Right cardiac atrium (tissue), 5 donors: ENCODE data around the gene CCDC81. TPM values are rescaled to one million over a fixed set of nuclear protein-coding genes. Genes with fewer than 3 reads are reported as not detected.
"Not testable (repeated sequence)": the region's sequence is repeated elsewhere in the genome, so short reads cannot be mapped to it uniquely, and the experiment has no call there.

Source experiments
- ATAC-seq, 2 donors: fragments of 200-7000 bp; cut with Tn5 transposase; one replicate each; pipeline versions ENCODE4 v1.8.0 to v1.9.1; 2020; ENCODE audit warnings: moderate library complexity in 2 of 2, mild to moderate bottlenecking in 1 of 2
- DNase-seq, 3 donors: peaks; one replicate each; pipeline ENCODE4 v3.0.0-alpha.2; 2020
- H3K27ac ChIP-seq: one replicate; pipeline ENCODE4 v1.5.1; 2013; ENCODE audit warnings: mild to moderate bottlenecking, low read length, control low read depth, moderate library complexity
- H3K27me3 ChIP-seq: one replicate; pipeline ENCODE4 v1.6.1; 2013; ENCODE audit not compliant: control insufficient read depth, insufficient read depth
- H3K4me1 ChIP-seq: one replicate; pipeline ENCODE4 v1.6.1; 2013; ENCODE audit warnings: low read length; ENCODE audit not compliant: control insufficient read depth, insufficient read depth
- H3K4me3 ChIP-seq: one replicate; pipeline ENCODE4 v1.5.1; 2013; ENCODE audit warnings: low read length, control low read depth
- H3K9me3 ChIP-seq: one replicate; pipeline ENCODE4 v1.6.1; 2013; ENCODE audit warnings: low read length; ENCODE audit not compliant: control insufficient read depth
- WGBS: extraction: QIAGEN DNeasy Blood & Tissue Kit; methylation state at CpG from one replicate; pipeline ENCODE4 v1.1.7; 2013; 5-methylcytosine and 5-hydroxymethylcytosine counted together
- intact Hi-C, 4 donors: fragments of 100-400 bp; cut with DNase I; formaldehyde crosslinking; loops; one replicate each; pipeline versions ENCODE4 v1.11.0 to v1.14.0; 2022 to 2023
- polyA plus RNA-seq: library from polyadenylated mRNA; stranded (reverse); fragments of 200-250 nt; gene quantifications from one replicate; pipeline ENCODE4 v1.2.3, GENCODE V29; 2013
- total RNA-seq, 4 donors: library from RNA; stranded (reverse); fragmentation: NEBNext Ultra II Directional; extraction: Animal tissue kit (Norgen Biotek cat#: 25700); gene quantifications; one replicate each; pipeline ENCODE4 v1.2.1, GENCODE V29; 2021
- donor health status: healthy with polysubstance abuse.
- donor health status: DM: no; HTN: yes; CAD: no.
- donor health status: DM: no; HTN: no; CAD: no.
- donor health status: DM: no; HTN: yes; CAD: no; lungs with severe emphysema.
- donor health status: DM: yes; HTN: yes; CAD: no.

CCDC81 gene
- total and polyA plus RNA-seq, 5 donors = 0.29 to 0.70 (median 0.31) TPM

DNA sequence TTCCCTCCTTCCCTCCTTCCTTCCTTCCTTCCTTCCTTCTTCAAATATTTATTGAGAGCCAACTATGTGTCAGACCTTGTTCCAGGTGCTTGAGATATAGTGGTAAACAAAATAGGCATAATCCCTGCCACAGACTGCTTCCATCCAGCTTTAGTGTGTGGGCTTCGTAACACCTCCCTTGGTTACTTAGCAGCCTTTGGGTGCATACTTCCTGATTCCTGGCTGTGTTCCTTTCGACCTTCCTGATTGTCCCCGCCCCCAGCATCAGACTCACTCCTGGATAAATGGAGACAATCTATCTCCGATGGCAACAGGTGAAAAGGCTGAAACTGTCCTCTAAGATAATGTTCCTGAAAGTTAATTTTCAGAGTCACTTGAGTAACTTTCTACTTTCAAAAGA is 13.5 kb downstream of the CCDC81 start:
- DNase-seq (no peak), ATAC-seq (no peak)
- 71% methylated on average over 4 of the region's 4 CpGs for WGBS

DNA sequence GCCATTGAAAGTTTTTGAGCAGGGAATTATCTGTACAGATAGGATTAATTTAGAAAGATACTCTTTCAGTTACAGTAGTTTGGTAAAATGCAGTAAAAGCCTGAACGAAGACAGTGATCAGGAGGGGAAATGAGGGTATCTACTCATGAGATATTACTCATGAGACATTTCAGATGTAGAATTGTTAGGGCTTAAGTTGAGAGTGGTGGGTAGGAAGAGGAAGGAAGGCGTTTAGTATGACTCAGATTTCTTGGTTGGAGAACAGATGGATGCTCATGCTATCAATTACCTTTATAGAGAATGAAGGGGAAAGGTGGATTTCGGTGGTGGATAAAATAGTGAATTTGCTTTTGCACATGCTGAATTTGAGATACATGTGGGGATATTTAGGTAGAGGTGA is 15.8 kb downstream of the CCDC81 start:
- no peaks in the 10 kb centered on the region for H3K4me1 ChIP-seq
- no peaks in the 10 kb centered on the region for H3K9me3 ChIP-seq
- H3K27ac ChIP-seq = no peak overlapping the region
- no peak overlapping the region for H3K4me3 ChIP-seq
- 86% methylated on average over 3 of the region's 3 CpGs for WGBS
- intact Hi-C loops = no loop called here
- no peak for ATAC-seq
- no peak for DNase-seq
- H3K27me3 ChIP-seq = no peaks in the 10 kb centered on the region

More for the DNA sequence above, 13.5 kb downstream of the CCDC81 start:
- intact Hi-C loops = no loop called here
- no peaks in the 10 kb centered on the region for H3K27me3 ChIP-seq
- no peak overlapping the region for H3K4me3 ChIP-seq
- H3K27ac ChIP-seq = no peak overlapping the region
- no peaks in the 10 kb centered on the region for H3K4me1 ChIP-seq
- no peaks in the 10 kb centered on the region for H3K9me3 ChIP-seq

DNA sequence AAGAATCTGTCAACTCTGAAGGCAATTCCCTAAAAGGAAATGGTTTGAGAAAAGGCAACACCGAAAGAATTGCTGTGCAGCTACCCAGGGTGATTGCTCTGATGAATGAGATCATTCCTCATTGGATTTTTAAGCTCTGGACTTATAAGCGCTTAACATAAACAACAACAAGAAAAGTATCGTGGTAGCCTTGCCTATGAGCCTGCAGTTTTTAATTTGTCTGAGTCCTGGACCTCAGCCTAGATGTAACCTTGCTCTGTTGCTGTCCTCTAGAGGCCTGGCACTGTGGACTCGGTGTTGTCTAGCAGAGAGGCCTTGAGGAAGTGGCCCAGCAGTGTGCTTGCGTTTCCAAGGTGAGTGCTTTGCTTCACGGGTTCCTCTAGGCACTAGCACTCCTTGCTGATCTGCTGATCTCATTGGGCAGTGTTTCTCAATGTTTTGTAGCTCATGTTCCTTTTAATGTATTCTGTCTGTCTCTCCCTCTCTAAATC is 20.4 kb downstream of the CCDC81 start:
- Histone ChIP-seq H3K4me1 (no peaks in the 10 kb centered on the region), H3K27ac (no peak overlapping the region), H3K27me3 (no peaks in the 10 kb centered on the region), H3K4me3 (no peak overlapping the region), H3K9me3 (no peaks in the 10 kb centered on the region)
- no peak for DNase-seq
- intact Hi-C loops = no loop called here
- ATAC-seq = no peak
- 55% methylated on average over 6 of the region's 6 CpGs for WGBS

DNA sequence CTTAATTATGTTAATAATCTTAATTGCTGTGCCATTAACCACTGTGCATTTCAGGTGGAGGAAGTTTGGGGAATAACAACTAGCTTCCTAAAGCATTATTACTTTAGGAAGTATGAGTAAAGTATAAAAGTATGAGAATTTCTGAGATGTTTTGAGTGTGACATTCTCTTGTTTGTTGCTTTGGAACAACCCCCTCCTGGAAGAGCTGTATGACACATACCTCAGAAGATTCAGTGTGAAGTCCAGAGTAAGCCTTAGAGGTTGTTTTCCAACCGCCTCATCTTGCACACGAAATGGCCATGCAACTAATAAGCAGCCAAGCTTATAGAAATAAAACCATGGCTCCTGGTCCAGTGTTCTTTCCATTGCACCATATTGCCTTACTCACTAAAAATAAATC is 21.7 kb downstream of the CCDC81 start:
- Histone ChIP-seq H3K4me1 (no peaks in the 10 kb centered on the region), H3K4me3 (no peak overlapping the region), H3K9me3 (no peaks in the 10 kb centered on the region), H3K27ac (no peak overlapping the region), H3K27me3 (no peaks in the 10 kb centered on the region)
- WGBS = 93% methylated on average over 2 of the region's 2 CpGs
- DNase-seq (no peak), ATAC-seq (no peak)
- intact Hi-C loops = no loop called here

DNA sequence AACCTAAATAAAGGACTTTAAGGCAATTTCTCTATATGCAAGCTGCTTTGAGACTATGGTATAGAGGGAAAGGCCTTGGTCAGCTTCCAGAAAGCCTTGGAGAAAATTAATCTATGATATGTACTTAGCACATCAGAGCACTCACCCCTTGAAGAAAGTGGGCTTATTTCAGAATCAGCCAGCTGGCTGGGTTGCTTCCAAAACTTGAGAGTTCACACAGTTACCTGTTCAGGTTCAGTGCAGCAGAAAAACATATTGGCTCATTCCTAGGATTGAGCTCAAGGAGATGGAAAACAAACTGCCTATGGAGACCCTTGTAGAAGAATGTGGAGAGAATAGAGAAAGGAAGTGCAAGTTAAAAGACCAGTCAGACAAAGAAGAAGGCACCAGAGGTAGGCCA is 22.7 kb downstream of the CCDC81 start:
- H3K4me1 ChIP-seq = no peaks in the 10 kb centered on the region
- no peak overlapping the region for H3K27ac ChIP-seq
- H3K4me3 ChIP-seq = no peak overlapping the region
- intact Hi-C loops = no loop called here
- no peak for DNase-seq
- no peaks in the 10 kb centered on the region for H3K9me3 ChIP-seq
- ATAC-seq = no peak
- H3K27me3 ChIP-seq = no peaks in the 10 kb centered on the region

DNA sequence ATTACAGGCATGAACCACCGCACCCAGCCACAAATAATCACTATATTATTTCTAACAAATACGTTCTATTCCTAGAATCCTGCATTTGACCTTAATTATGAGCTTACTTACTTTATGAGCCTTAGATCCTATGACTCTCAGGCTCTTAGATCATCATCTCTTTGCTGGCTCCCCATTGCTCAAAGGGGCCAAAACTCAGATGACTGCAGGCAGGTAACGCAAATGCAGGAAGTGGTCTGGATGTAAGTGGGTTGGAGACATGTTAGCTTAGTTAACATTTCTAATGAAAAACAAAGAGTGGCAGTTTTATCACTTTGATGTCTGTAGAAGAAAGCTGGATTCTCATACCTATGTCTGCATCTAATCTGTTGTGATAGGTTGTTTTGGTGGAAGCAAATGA is 23.4 kb downstream of the CCDC81 start:
- no peak for ATAC-seq
- H3K27me3 ChIP-seq = no peaks in the 10 kb centered on the region
- H3K4me3 ChIP-seq = no peak overlapping the region
- DNase-seq = no peak
- 95% methylated on average over 3 of the region's 3 CpGs for WGBS
- intact Hi-C loops = no loop called here
- no peak overlapping the region for H3K27ac ChIP-seq
- H3K4me1 ChIP-seq = no peaks in the 10 kb centered on the region
- H3K9me3 ChIP-seq = no peaks in the 10 kb centered on the region

GRCh38 chr11:86403458-86403857 is 28.8 kb downstream of the CCDC81 start:
- 76% methylated on average over 1 of the region's 1 CpG for WGBS
- Histone ChIP-seq H3K27me3 (no peaks in the 10 kb centered on the region), H3K9me3 (no peaks in the 10 kb centered on the region), H3K4me3 (no peak overlapping the region), H3K4me1 (no peaks in the 10 kb centered on the region), H3K27ac (no peak overlapping the region)
- peak in 1 of 2 donors; percentile 62 for ATAC-seq
- DNase-seq = no peak
- intact Hi-C loops = no loop called here

- Histone ChIP-seq H3K9me3 (no peaks in the 10 kb centered on the region), H3K27me3 (no peaks in the 10 kb centered on the region), H3K4me3 (no peak overlapping the region), H3K27ac (no peak overlapping the region), H3K4me1 (no peaks in the 10 kb centered on the region)
- intact Hi-C loops = no loop called here
- no peak for ATAC-seq
- no peak for DNase-seq
These were observed 34.2 kb downstream of the CCDC81 start for GRCh38 chr11:86408845-86409244.

GRCh38 chr11:86414032-86414431 is 39.3 kb downstream of the CCDC81 start:
- DNase-seq = no peak
- no peak overlapping the region for H3K4me3 ChIP-seq
- ATAC-seq = no peak
- H3K27ac ChIP-seq = no peak overlapping the region
- no peaks in the 10 kb centered on the region for H3K27me3 ChIP-seq
- intact Hi-C loops = no loop called here
- H3K9me3 ChIP-seq = no peaks in the 10 kb centered on the region
- no peaks in the 10 kb centered on the region for H3K4me1 ChIP-seq
- WGBS = 95% methylated on average over 2 of the region's 2 CpGs

GRCh38 chr11:86415026-86415425 is 40.3 kb downstream of the CCDC81 start:
- ATAC-seq (no peak), DNase-seq (no peak)
- WGBS = 68% methylated on average over 4 of the region's 4 CpGs
- no peaks in the 10 kb centered on the region for H3K9me3 ChIP-seq
- intact Hi-C loops = no loop called here
- H3K4me3 ChIP-seq = no peak overlapping the region
- no peaks in the 10 kb centered on the region for H3K27me3 ChIP-seq
- H3K4me1 ChIP-seq = no peaks in the 10 kb centered on the region
- no peak overlapping the region for H3K27ac ChIP-seq

DNA sequence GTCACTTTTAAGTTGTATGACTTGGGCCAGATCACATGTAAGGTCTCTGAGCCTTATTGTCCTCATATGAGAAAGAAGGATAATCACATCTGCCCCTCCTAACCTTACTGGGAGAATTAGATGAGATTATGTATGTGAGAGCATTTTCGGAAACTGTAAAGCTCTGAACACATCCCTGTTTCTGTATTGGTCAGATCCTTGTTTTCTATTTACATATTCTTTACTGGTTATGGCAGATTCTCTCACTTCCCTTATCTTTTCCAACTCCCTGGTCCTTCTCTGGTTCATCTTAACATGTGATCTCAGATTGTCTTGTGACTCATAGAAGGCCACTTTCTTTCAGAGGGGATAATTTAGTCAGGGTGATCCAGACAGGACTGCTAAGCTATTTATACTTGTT is 41.8 kb downstream of the CCDC81 start:
- WGBS = 94% methylated on average over 1 of the region's 1 CpG
- no peaks in the 10 kb centered on the region for H3K9me3 ChIP-seq
- DNase-seq (no peak), ATAC-seq (no peak)
- H3K27ac ChIP-seq = no peak overlapping the region
- no peaks in the 10 kb centered on the region for H3K27me3 ChIP-seq
- H3K4me1 ChIP-seq = no peaks in the 10 kb centered on the region
- intact Hi-C loops = no loop called here
- H3K4me3 ChIP-seq = no peak overlapping the region

DNA sequence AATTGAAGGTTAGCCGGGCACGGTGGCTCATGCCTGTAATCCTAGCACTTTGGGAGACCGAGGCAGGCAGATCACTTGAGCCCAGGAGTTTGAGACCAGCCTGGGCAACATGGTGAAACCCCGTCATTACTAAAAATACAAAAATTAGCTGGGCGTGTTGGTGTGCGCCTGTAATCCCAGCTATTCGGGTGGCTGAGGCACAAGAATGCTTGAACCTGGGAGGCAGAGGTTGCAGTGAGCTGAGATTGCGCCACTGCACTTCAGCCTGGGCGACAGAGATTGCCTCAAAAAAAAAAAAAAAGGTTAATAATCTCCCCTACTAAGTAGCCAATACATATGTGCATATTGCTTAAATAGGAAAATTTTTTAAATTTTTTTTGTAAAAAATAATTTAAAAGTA is 42.3 kb downstream of the CCDC81 start:
- H3K27me3 ChIP-seq, H3K27ac ChIP-seq, DNase-seq, ATAC-seq, H3K4me1 ChIP-seq, H3K9me3 ChIP-seq, H3K4me3 ChIP-seq, intact Hi-C loops: not testable (repeated sequence)
- WGBS = 92% methylated on average over 9 of the region's 9 CpGs
